Stimulated activated CD4-positive, alpha-beta T cell treated with anti-CD3 and anti-CD28 coated beads, Interleukin-2, amount 100 ng/mL, for 48 hours (primary cell): ENCODE results near the gene ALDH16A1.

Source experiments
- DNase-seq, 2 donors: peaks; one replicate each; pipeline ENCODE4 v3.0.0-alpha.2; 2020

ALDH16A1 gene

DNA sequence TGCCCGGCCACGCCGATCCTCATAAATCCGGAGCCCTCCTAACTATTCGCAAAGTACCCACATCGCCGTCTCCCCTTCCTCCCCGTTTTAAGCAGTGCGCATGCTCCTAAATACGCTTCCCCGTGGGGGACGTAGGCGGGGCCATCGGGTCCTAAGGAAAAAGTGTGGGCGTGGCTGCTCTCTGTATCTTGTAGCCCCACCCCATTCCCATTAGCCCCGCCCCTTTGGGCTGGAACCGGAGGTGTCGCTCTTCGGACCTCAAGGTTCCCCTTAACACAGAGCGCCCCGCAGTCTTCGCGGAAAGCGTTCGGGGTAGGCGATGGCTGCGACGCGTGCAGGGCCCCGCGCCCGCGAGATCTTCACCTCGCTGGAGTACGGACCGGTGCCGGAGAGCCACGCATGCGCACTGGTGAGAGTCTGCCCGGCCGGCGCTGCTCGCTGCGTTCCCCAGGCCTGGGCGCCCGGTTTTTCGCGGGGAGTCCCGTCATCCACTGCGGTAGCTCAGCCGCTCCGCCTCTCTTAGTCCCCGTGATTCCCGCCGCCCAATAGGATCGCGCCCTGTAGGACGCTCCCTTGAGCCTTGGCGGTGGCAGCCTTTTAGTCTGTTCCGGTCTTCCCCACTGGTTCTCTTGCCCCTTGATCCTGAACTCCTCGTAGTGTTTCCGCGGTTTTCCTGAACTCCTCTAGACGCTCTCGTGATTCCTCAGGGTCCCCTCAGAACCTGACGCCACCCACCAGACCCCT lies at the start of gene ALDH16A1:
ALDH16A1 (plus strand) TSS at position 213 of the 744 bp plus-strand sequence; CDS start at position 320, 107 bp downstream.
- peak; percentile 94 to 97 for DNase-seq

DNA sequence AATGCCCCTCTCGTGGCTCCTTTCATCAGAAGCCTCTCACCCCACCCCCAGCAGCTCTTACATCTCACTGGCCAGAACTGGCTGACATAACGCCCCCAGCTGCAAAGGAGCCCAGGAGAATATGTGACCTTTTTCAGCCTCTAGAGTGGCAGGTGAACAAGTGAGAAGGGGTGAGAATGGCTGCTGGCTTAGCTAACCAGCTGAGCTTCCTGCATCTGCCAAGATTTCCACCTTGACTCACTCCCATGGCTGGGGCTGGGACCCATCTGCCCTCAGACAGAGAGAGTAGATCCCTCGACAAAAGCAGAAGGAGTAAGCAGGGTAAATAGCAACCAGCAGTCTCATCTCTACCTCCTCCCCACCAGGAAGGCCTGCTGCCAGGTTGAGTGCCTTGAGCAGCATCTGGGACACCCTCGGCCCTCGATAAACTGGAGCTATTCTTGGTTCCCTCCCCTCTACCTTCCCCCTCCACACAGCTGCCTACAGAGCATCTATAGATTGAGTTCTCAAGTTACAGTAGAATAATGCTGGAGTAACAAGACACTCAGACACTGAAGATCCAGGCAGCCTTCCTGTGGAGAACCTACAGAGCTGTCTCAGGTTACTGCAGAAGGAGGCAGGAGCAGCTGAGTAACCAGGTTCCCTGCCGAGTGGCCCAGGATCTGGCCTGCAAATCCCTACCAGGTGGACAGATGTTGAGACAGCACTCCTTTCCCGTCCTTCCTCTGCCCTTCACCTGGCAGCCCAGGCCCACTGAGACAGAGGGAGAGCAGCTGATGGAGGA lies 49.4 kb upstream of the ALDH16A1 start:
- no peak for DNase-seq

DNA sequence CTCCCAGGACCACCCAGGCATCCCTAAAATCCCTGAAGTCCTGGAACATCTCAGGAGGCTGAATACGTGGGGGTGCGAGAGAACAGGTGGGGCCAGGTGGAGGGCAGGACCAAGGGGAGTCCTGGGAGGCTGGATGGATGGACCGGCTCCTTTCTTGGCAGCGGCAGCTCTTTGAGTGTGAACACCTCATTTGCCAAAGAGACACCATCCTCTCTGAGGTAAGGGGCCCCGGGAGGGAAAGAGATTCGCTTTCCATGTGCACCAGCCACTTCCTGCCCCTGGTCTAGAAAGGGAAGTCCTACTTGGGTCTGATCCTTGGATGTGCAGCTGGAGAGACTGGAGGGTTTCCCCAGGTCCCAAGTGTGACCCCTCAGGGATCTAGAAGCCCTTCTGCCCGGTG lies 45.9 kb upstream of the ALDH16A1 start:
- DNase-seq: no peak

DNA sequence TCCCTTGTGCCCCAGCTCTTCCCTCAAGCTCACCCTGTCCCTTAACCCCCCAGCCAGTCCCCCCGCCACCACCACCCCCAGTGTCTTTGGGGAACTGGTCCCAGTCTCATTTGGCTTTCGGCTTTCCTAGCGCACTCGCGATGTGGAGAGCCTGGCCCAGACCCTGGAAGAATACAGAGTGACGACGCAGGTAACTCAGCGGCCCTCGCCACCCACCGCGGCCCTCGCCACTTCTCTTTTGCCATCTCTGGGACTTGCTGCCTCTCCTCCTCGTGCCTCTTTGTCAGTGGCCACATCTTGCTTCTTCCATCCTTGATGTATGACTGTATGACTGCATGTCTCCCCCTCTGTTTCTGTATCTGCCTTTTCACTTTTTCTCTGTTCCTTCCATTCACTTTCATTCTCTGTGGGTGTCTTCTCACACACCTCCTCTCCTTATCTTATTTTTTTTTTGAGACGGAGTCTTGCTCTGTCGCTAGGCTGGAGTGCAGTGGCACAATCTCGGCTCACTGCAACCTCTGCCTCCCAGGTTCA lies 45.5 kb upstream of the ALDH16A1 start:
- no peak for DNase-seq

DNA sequence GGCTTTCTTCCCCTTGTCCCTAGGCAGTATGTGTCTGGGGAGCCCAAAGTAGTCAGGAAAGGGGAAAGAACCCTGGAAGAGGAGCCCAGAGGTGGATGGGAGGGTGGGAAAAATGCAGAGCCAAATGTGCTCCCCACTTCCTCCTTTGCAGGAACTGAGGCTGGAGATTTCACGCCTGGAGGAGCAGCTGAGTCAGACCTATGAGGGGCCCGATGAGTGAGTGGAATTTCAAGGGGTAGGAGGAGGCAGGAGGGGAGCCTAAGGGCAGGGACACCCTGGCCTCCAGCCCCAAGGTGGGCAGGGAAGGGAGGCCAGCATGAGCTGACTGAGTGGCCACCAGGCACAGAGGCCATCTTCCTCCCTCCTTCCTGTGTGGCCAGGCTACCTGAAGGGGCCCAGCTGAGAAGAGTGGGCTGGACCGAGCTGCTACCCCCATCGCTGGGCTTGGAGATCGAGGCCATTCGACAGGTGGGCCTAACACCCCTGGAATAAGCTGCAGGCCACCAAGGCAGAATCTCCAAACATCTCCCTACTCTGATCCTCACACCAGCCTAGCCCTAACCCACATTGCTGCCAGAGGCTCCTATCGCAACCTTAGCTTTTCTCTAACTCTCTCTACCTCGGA lies 44.1 kb upstream of the ALDH16A1 start:
- no peak for DNase-seq

DNA sequence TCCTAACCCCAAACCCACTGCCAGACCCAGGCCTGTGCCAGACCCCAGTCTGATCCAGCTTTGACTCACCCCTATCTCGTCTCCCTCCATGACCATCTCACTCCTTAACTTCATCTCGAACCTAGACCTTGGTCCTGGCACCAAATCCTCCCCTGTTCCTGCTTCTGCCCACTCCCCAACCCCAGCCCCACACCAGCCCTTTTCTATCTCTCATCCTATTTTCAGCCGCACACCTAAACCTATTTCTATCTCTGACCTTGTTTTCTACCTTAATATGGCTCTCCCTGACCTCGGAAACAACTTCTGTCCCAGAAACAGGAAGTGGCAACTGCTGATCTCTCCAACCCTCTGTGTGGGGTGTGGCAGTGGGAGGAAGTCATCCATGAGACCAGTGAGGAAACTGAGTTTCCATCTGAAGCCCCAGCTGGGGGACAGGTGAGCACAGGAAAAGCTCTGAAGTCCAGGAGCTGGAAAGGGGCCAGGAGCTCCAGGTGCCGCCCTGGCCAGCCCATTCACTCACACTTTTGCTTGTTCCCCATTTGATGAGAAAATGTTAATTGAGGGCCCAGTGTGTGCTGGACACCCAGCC lies 43.5 kb upstream of the ALDH16A1 start:
- no peak for DNase-seq

DNA sequence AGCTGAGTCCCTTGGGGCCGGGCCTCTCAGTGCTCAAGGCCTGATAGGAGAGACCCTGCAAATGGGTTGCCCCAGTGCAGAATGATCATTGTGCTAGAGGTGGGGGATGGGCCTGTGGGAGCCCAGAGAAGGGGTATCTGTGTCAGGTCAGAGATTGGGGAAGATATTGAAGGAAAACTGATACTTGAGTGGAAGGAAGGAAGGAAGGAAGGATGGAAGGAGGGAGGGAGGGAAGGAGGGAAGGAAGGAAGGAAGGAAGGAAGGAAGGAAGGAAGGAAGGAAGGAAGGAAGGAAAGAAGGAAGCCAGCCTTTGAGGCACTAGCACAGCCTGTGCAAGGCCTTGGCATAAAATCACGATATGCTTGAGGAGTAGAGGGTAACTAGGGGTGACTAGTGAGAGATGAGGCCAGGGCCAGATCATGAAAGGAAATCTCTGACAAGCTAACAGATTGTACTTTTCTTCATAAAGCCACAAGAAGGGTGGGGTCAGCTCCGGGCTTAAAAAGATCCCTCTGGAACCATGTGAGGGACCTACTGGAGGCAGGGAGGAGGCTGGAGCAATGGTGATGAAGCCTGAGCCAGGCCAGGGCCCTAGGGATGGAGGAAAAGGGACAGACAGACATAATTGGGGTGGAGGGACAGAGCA lies 41.2 kb upstream of the ALDH16A1 start:
- no peak for DNase-seq

DNA sequence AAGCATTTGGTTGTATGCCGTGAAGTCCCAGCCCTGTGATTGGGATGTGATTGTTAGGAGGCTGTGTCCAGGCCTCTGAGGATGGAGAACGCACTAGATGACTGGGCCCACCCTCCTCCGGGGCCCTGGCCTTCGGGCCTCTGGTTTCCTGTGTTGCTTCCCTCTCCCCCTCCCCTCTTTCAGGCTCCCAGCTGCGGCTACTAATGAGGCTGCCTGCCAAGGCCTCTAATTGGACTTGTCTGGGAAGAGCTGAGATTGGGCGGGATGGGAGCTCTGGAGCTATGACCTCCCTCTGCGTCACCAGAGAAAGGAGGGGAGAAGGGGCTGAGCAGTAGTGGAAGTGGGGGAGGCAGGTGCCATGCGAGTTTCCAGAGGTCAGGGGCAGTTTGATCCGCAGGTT lies 39.7 kb upstream of the ALDH16A1 start:
- DNase-seq: no peak

DNA sequence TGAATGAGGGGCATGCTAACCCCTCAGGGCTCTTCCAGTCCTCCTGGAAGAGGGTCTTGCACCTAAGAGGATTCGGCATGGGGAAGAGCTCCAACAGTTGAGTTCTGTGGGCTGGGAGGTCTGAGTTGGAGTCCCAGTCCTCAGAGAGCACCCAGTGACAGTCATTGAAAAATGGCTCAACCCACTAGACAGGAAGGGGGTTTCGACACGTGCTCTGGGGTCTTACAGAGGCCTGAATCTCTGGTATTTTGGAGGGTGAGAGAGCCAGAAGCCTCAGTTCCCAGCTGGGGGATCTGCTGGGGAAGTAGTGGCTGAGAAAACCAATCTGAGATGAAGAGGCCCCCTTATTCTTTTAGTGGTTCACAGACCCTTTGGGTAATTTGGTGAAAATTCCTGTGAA lies 38.8 kb upstream of the ALDH16A1 start:
- DNase-seq: no peak

DNA sequence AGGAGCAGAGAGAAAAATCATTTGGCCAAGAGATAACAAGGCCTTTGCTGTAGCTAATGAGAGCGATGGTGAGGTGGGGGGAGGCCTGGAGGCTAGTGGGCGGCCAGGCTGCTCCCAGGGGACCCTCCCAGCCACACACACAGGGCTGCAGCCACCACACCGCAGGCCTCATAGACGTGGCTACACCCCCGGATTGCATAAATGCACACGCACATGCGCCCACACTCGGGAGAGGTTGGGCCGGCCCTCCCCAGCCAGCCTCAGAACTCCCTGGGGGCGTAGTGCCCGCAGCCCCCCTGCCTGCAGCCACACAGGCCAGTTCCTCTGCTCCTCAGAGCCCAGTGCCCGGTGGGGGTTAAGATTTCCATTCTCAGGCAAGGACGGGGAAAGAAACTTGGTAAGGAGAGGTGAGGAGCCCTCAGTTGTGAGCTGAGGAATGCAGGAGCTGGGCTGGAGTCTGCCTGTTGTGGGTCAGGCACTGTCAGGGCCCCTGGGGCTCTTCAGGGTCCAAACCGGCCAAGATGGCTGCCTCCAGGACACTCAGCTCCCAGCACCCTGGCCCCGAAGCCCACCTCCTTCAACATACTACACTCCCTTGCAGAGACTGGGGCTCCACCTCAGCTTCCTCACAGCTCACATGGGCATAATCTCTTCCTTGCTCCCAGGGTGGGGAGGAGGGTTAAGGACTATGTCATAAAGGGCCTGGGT lies 37.8 kb upstream of the ALDH16A1 start:
- no peak for DNase-seq

DNA sequence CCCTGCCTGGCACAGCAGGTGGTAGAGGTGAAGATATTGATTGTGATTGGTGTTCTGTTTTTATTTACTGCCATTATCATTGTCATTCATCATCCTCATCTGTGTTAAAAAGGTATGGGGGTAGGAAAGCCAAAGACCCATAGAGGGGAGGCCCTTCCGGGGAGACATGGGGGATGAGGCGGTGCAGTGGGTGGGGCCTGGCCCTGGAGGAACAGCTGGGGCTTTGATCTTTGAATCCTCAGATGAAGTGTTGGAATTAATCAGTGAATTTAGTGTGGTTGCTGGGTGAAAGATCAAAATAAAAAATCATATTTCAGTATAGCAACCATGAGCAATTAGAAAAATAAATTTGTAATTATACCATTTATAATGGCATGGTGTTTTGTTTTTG lies 37.2 kb upstream of the ALDH16A1 start:
- DNase-seq: no peak

DNA sequence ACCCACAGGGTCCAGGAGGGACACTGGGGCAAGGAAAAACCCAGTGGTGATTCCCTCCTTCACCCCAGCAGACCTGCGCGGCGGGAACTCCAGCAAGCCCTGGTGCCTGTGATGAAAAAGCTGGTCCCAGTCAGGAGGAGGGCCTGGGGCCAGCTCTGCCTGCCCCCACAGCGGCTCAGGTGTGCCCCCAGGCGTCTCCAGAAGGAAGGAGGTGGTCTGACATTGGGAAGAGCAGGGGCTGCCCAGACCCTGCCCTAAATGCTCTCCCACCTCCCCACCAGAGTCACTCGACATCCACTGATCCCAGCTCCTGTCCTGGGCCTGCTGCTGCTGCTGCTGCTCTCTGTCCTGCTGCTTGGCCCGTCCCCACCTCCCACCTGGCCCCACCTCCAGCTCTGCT lies 35.9 kb upstream of the ALDH16A1 start:
- DNase-seq: no peak

DNA sequence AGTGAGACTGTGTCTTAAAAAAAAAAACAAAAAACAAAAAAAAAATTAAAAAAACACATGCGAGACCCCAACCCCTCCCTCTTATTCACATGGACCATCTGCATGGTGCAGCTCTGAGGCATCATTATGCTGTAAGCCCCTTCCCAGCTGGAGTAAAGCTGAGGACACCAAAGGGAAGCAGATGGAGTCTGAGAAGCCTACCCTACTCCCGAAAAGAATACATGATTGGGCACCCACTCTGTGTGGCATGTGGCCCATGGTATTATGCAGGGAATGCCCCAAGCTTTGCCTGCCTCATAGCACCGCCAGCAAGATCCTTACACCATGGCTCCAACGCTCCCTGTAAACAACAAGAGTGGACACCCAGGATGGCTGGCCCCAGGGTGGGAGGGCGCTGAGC lies 34.5 kb upstream of the ALDH16A1 start:
- DNase-seq: no peak

DNA sequence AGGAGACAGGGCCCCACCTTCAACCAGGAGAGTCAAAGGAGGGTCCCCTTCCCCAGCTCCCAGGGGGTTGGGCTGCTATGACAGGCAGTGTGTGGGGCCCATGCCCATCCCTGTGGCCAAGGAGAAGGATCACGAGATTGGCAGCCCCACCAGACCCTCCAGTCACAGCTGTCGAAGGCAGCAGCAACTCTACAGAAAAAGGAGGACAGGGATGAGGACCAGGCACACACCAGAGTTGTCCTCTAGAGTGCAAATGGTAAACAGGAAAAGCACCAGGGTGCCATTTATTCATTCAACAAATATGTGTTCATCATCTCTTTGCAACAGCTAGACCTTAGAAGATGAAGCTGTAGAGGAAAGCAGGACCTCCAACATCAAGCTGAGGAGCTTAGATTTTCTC lies 33.9 kb upstream of the ALDH16A1 start:
- DNase-seq: no peak

DNA sequence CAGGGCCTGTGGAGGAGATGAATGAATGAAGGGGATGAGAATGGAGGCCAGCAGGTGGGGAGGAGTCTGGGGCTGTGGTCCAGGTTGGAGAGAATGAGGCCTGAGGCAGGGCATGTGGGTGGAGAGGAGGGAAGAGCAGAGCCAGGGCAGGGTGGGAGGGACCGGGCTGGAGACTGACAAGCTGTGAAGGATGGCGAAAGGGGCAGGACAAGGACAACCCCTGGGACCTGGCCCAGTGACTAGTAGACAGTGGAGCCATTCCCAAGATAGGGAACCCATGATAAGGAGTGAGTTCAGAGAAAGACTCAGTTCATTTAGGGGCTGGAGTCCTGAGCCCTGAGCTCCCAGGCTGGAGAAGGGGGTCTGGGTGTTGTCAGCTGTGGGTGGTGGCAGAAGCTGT lies 32.8 kb upstream of the ALDH16A1 start:
- DNase-seq: no peak

DNA sequence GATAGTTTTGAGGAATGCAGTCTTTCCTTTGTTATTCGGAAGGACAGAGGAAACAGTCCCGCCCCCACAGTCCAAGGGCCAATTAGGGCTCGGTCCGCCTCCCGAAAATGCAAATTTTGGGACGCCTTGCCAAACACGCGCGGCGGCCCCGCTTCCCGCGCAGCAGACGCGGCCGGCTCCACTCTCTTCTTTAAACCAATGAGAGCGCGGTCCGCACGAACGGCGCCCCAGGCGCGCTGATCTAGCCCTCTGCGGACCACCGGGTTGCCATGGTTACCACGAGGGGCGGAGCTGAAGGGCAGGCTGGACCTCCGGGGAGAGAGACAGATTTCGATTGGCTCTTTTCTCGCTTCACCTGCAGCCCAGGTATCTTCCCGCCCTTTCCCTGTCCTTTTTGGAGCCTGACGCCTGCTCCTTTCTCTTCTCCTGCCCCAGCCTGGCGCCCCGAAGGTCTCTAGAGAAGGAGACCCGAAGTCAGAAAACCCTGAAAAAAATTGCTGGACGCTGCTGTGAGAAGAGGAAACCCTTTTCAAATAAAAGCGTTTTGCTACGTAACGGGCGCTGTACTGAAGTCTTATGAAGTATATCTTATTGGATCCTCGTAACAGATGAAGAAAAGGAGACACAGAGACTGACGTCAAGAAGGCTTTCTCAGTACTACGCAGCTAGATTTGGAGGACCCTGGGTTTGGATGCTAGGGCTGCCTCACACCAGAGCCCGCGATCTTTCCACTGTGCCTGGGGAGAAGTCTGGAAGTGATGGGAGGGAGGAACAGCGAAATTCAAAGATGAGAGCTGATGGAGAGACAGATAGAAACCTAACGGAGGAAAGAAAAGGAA lies 31.8 kb upstream of the ALDH16A1 start:
- DNase-seq: peak in 1 of 2 donors; percentile 44

DNA sequence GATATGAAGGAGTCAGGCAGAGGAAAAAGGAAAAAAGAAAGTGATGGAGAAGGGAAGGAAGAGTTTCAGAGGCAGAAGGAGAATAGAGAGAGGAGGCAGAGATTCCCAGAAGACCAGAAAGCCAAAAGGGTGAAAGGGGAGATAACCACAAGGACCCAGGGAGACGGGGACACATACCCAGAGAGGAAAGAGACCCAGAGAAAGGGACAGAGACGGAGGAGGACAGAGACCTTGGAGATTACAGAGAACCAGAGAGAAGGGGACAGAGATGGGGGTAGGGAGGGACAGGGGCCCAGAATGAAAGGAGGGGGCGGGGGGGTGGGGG lies 31.2 kb upstream of the ALDH16A1 start:
- DNase-seq: no peak

DNA sequence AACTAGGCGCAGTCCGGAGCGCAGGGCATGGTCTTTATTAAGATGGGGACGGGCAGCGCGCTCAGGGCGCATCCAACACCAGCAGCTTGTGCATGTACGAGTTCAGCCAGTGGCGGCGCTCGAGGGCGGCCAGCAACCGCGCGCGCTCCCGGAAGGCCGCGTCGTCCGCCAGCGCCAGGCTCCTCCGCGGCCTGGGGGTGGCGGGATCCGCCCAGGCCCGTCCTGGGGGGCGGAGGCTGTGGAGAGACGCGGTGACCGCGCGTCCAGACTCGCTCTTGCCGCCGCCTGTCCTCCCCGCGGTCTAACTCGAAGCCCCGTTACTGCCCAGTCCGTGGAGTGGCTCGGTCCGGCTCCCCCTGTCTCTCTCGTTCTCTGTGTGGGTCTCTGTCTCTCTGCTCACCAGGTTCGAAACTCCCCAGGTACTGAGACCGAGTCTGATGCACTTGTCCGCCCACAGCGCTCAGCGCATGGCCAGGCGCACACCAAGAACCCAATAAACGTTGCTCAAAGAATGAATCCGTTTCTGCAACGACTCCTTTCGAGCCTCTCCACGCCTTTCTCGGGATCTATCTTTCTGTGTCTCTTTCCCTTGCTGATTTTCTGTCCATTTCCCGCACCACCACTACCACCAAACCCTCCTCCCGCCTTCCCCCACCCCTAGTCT lies 30.5 kb upstream of the ALDH16A1 start:
- peak; percentile 31 to 60 for DNase-seq

DNA sequence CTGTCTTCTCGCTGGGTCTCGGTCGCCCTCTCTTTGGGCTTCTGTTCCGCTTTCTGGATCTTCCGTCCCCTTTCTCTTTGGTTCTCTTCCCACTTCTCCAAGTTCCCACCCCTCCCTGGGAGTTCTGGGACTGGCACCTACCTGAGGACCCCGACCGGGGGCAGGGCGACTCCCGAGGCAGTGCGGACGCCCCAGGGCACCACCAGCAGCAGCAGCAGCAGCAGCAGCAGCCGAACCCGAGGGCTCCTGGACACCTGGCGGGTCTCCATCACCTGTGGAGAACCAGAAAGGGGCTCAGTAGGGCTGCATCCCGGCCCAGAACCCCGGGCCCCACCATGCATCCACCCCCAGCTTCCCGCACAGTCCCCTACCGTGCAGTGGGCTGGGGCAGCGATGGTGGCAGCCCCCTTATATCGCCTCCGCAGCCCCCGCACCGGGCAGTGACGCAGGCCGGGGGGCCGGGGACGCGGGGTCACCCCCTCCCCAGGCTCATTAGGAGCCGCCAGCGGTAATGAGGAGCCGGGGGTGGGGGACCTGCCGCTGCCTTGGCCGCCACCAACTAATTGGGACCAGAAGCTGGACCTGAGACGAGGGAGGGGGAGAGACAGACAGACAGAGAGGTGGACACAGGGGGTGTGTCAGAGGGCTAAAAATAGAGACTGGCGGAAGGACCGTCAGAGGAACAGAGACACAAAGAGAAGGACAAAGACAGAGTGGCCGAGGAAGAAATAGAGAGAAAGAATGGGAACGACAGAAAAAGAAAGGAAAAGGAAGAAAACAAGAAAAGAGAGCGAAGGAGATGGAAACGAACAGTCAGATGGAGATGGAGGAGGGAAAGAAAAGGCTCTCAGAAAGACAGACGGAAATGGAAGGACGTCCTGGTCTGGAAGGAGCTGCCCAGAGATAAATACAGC lies 29.7 kb upstream of the ALDH16A1 start, which contains the start of gene PTH2:
PTH2 (minus strand) TSS at position 371 of the 914 bp plus-strand sequence; CDS start at position 269, 102 bp downstream.
- DNase-seq: no peak

DNA sequence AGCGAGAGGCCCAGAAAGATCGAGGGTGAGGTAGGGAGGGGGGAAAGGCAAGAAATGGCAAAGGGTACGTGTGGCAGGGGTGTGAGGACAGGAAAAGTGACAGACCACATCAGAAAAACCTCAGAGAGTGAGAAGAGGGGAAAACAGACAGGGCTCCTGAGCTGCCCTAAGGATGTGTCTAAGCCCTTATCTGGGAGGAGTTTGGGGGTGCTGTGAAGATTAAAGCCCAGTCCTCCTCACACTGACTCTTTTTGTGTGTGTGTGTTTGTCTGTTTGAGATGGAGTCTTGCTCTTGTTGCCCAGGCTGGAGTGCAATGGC lies 29.1 kb upstream of the ALDH16A1 start:
- no peak for DNase-seq
